Measurements from ENCODE around the gene RAD51B.

RAD51B gene

GRCh38 chr14:68542346-68542745 lies 722.8 kb downstream of the RAD51B start:
- peaks cover 4% of the 10 kb centered on the region for H3K4me1 ChIP-seq (ENCODE audit: control insufficient read depth, low read depth, low read length)
- H3K4me3 ChIP-seq (ENCODE audit: low read length) = no peak overlapping the region
- no peak overlapping the region for H3K27ac ChIP-seq (ENCODE audit: low read length)
- H3K9ac ChIP-seq (ENCODE audit: low read length) = no peak overlapping the region
- no peaks in the 10 kb centered on the region for H3K27me3 ChIP-seq (ENCODE audit: control insufficient read depth, insufficient read depth, low read length)
- no peaks in the 10 kb centered on the region for H3K9me3 ChIP-seq (ENCODE audit: control insufficient read depth, low read depth, low read length)
- no peaks in the 10 kb centered on the region for H3K36me3 ChIP-seq (ENCODE audit: control insufficient read depth, low read depth, low read length)

GRCh38 chr14:68543516-68543915 lies 723.9 kb downstream of the RAD51B start:
- Histone ChIP-seq H3K4me1 (ENCODE audit: control insufficient read depth, low read depth, low read length) (peaks cover 12% of the 10 kb centered on the region), H3K36me3 (ENCODE audit: control insufficient read depth, low read depth, low read length) (no peaks in the 10 kb centered on the region), H3K4me3 (ENCODE audit: low read length) (no peak overlapping the region), H3K9ac (ENCODE audit: low read length) (no peak overlapping the region), H3K9me3 (ENCODE audit: control insufficient read depth, low read depth, low read length) (no peaks in the 10 kb centered on the region), H3K27me3 (ENCODE audit: control insufficient read depth, insufficient read depth, low read length) (no peaks in the 10 kb centered on the region), H3K27ac (ENCODE audit: low read length) (no peak overlapping the region)

DNA sequence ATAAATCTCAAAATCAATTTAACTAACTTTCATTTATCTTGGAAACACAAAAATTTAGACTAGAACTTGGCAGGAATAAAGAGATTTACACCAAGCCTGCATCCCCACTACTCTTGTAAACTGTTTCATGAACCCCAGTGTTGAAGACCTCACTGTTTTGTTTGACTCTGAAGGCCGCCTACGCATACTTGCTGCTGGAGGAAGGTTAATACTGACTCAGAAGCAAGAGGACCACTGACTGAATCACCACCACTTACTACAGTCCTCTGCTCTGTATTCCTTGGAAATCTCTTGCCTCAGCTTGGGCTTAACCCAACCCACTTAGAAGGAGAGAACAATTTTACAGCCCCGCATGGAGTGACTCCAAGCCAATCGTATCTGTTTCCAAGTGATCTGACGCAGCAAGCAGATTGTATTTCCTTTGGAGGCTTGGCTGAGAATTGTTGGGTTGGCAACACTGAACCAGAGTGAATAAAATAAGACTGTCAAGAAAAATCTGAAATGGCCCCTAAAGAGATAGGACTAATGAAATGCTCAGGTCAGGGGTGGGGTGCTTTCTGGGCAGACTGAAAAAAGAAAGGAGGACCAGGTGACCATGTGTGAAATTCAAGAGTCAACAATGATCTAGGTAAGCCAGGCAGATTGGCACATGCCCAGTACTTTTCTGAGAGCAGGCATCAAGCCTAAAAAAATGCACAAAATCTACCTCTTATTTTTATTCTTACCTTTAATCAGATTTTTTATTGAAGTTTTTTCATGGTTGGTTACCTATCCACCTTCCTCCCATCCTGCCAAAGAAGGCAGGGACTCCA lies 724.7 kb downstream of the RAD51B start:
- Histone ChIP-seq H3K27me3 (ENCODE audit: control insufficient read depth, insufficient read depth, low read length) (no peaks in the 10 kb centered on the region), H3K27ac (ENCODE audit: low read length) (no peak overlapping the region), H3K36me3 (ENCODE audit: control insufficient read depth, low read depth, low read length) (no peaks in the 10 kb centered on the region), H3K4me1 (ENCODE audit: control insufficient read depth, low read depth, low read length) (peaks cover 15% of the 10 kb centered on the region), H3K9ac (ENCODE audit: low read length) (no peak overlapping the region), H3K9me3 (ENCODE audit: control insufficient read depth, low read depth, low read length) (no peaks in the 10 kb centered on the region), H3K4me3 (ENCODE audit: low read length) (no peak overlapping the region)

- Histone ChIP-seq H3K27ac (ENCODE audit: low read length) (no peak overlapping the region), H3K36me3 (ENCODE audit: control insufficient read depth, low read depth, low read length) (no peaks in the 10 kb centered on the region), H3K27me3 (ENCODE audit: control insufficient read depth, insufficient read depth, low read length) (no peaks in the 10 kb centered on the region), H3K4me1 (ENCODE audit: control insufficient read depth, low read depth, low read length) (peaks cover 22% of the 10 kb centered on the region), H3K9ac (ENCODE audit: low read length) (no peak overlapping the region), H3K9me3 (ENCODE audit: control insufficient read depth, low read depth, low read length) (no peaks in the 10 kb centered on the region), H3K4me3 (ENCODE audit: low read length) (no peak overlapping the region)
Measured at GRCh38 chr14:68546839-68547238, 727.3 kb downstream of the RAD51B start.

- Histone ChIP-seq H3K4me3 (ENCODE audit: low read length) (no peak overlapping the region), H3K9me3 (ENCODE audit: control insufficient read depth, low read depth, low read length) (no peaks in the 10 kb centered on the region), H3K4me1 (ENCODE audit: control insufficient read depth, low read depth, low read length) (peaks cover 22% of the 10 kb centered on the region), H3K9ac (ENCODE audit: low read length) (no peak overlapping the region), H3K27me3 (ENCODE audit: control insufficient read depth, insufficient read depth, low read length) (no peaks in the 10 kb centered on the region), H3K36me3 (ENCODE audit: control insufficient read depth, low read depth, low read length) (no peaks in the 10 kb centered on the region), H3K27ac (ENCODE audit: low read length) (no peak overlapping the region)
Measured at GRCh38 chr14:68547305-68548193, 728.0 kb downstream of the RAD51B start.

- no peaks in the 10 kb centered on the region for H3K9me3 ChIP-seq (ENCODE audit: control insufficient read depth, low read depth, low read length)
- H3K36me3 ChIP-seq (ENCODE audit: control insufficient read depth, low read depth, low read length) = no peaks in the 10 kb centered on the region
- H3K27ac ChIP-seq (ENCODE audit: low read length) = no peak overlapping the region
- no peak overlapping the region for H3K4me3 ChIP-seq (ENCODE audit: low read length)
- H3K27me3 ChIP-seq (ENCODE audit: control insufficient read depth, insufficient read depth, low read length) = no peaks in the 10 kb centered on the region
- peaks cover 22% of the 10 kb centered on the region for H3K4me1 ChIP-seq (ENCODE audit: control insufficient read depth, low read depth, low read length)
- H3K9ac ChIP-seq (ENCODE audit: low read length) = no peak overlapping the region
Measured at GRCh38 chr14:68548194-68549076, 728.9 kb downstream of the RAD51B start.

- Histone ChIP-seq H3K36me3 (ENCODE audit: control insufficient read depth, low read depth, low read length) (no peaks in the 10 kb centered on the region), H3K27ac (ENCODE audit: low read length) (no peak overlapping the region), H3K27me3 (ENCODE audit: control insufficient read depth, insufficient read depth, low read length) (no peaks in the 10 kb centered on the region), H3K4me1 (ENCODE audit: control insufficient read depth, low read depth, low read length) (peaks cover 31% of the 10 kb centered on the region), H3K9me3 (ENCODE audit: control insufficient read depth, low read depth, low read length) (no peaks in the 10 kb centered on the region), H3K4me3 (ENCODE audit: low read length) (no peak overlapping the region), H3K9ac (ENCODE audit: low read length) (no peak overlapping the region)
Measured at GRCh38 chr14:68550338-68550715, 730.7 kb downstream of the RAD51B start.

DNA sequence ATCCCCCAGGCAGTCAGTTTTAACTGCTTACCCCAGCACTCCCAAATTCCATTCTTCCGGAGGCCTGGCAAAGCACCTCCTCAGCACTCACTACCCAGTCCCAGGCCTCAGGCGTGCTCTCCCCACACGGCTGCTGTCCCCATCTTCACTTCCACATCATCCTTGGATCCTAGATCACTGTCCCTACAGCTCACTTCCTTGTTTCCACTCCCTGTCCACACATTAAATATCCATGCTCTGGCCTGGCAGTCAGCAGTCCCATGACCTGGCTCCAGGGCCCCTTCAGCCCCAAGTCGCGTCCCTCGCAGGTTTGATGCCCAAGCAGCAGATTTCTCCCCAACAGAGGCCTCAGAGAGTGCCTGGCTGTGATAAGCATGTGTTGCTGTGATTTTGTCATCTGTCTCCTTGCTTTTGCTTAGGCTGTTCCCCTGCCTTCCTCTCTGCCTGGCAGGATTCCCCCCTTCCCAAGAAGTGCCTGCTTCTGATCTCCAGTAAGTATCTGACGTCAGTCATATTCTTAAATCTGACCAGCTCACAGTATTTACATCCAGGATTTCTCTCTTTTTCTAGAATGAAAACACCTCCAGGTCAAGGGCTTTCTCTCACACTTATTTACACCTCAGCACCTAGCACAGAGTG lies 731.6 kb downstream of the RAD51B start:
- Histone ChIP-seq H3K4me1 (ENCODE audit: control insufficient read depth, low read depth, low read length) (peaks cover 31% of the 10 kb centered on the region), H3K27me3 (ENCODE audit: control insufficient read depth, insufficient read depth, low read length) (no peaks in the 10 kb centered on the region), H3K4me3 (ENCODE audit: low read length) (no peak overlapping the region), H3K9me3 (ENCODE audit: control insufficient read depth, low read depth, low read length) (no peaks in the 10 kb centered on the region), H3K9ac (ENCODE audit: low read length) (no peak overlapping the region), H3K27ac (ENCODE audit: low read length) (no peak overlapping the region), H3K36me3 (ENCODE audit: control insufficient read depth, low read depth, low read length) (no peaks in the 10 kb centered on the region)

- no peaks in the 10 kb centered on the region for H3K9me3 ChIP-seq (ENCODE audit: control insufficient read depth, low read depth, low read length)
- H3K4me3 ChIP-seq (ENCODE audit: low read length) = no peak overlapping the region
- H3K4me1 ChIP-seq (ENCODE audit: control insufficient read depth, low read depth, low read length) = peaks cover 31% of the 10 kb centered on the region
- H3K27ac ChIP-seq (ENCODE audit: low read length) = no peak overlapping the region
- H3K36me3 ChIP-seq (ENCODE audit: control insufficient read depth, low read depth, low read length) = no peaks in the 10 kb centered on the region
- H3K9ac ChIP-seq (ENCODE audit: low read length) = no peak overlapping the region
- H3K27me3 ChIP-seq (ENCODE audit: control insufficient read depth, insufficient read depth, low read length) = no peaks in the 10 kb centered on the region
Measured at GRCh38 chr14:68552075-68552474, 732.5 kb downstream of the RAD51B start.

DNA sequence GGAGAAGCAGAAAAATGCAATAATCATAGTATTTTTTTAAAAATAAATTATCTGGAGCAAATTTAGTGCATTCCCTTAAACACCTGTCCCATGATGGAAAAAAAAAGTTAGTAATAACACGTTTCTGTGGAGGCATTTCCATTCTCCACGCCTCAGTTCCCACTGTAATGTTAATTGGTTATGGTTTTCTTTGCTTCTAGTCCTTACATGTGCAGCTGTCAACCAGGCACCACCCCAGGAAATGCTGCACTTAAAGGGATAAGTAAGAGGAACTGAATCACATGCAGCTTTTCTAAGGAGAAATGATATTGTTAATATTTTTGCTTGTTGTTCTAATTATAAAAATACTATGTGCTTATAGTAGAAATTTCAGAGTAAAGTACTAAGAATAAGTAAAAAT lies 733.0 kb downstream of the RAD51B start:
- H3K4me1 ChIP-seq (ENCODE audit: control insufficient read depth, low read depth, low read length) = peaks cover 31% of the 10 kb centered on the region
- no peak overlapping the region for H3K9ac ChIP-seq (ENCODE audit: low read length)
- no peak overlapping the region for H3K4me3 ChIP-seq (ENCODE audit: low read length)
- H3K27me3 ChIP-seq (ENCODE audit: control insufficient read depth, insufficient read depth, low read length) = no peaks in the 10 kb centered on the region
- no peaks in the 10 kb centered on the region for H3K36me3 ChIP-seq (ENCODE audit: control insufficient read depth, low read depth, low read length)
- H3K9me3 ChIP-seq (ENCODE audit: control insufficient read depth, low read depth, low read length) = no peaks in the 10 kb centered on the region
- no peak overlapping the region for H3K27ac ChIP-seq (ENCODE audit: low read length)

DNA sequence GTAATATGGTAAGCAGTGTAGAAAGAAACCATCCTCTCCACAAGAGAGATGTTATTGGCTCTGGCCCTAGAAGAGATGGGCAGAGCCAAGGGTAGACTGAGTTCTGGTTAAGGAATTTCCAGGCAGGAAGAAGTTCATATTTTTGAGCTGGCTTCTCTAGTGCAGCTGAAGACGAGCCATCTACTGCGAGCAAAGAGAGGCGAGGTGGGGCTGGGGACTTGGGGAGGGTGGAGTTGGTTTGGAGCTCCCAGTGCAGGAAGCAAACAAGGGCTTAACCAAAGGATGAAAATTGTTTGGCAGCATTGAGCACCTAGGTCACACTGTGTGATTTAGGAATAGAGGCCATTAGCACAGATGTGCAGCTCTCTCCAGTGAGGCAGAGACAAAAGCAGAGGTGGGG lies 733.7 kb downstream of the RAD51B start:
- Histone ChIP-seq H3K27me3 (ENCODE audit: control insufficient read depth, insufficient read depth, low read length) (no peaks in the 10 kb centered on the region), H3K9ac (ENCODE audit: low read length) (no peak overlapping the region), H3K4me1 (ENCODE audit: control insufficient read depth, low read depth, low read length) (peaks cover 25% of the 10 kb centered on the region), H3K36me3 (ENCODE audit: control insufficient read depth, low read depth, low read length) (no peaks in the 10 kb centered on the region), H3K27ac (ENCODE audit: low read length) (no peak overlapping the region), H3K9me3 (ENCODE audit: control insufficient read depth, low read depth, low read length) (no peaks in the 10 kb centered on the region), H3K4me3 (ENCODE audit: low read length) (no peak overlapping the region)

Data from iPS-18a (cell line).